ENCODE measurements around the gene PFKFB2. TPM values are rescaled to one million over a fixed set of nuclear protein-coding genes. Genes with fewer than 3 reads are reported as not detected.

The PFKFB2 gene
- total RNA-seq, result 1.1 and 1.2 TPM in 2 replicates

GRCh38 chr1:207052911-207053769 is at the start of gene PFKFB2:
PFKFB2 (plus strand) TSS chr1:207053275; CDS start chr1:207054718, 1,443 bp downstream.

GRCh38 chr1:207032528-207033017 is 20.5 kb upstream of the PFKFB2 start, which contains the start of gene C1orf116:
C1orf116 (minus strand) TSS chr1:207032756; CDS start chr1:207027598, 5,158 bp downstream.

GRCh38 chr1:207051191-207051943 is 1.7 kb upstream of the PFKFB2 start, which contains the start of gene YOD1:
YOD1 (minus strand) TSS chr1:207051208; CDS start chr1:207051030, 178 bp downstream.

GRCh38 chr1:207088701-207089626 is 35.9 kb downstream of the PFKFB2 start, which contains the start of gene C4BPB:
C4BPB (plus strand) TSS chr1:207088860; CDS start chr1:207089532, 672 bp downstream.

GRCh38 chr1:207103892-207104373 is 50.9 kb downstream of the PFKFB2 start, which contains the start of gene C4BPA:
C4BPA (plus strand) TSS chr1:207104233; CDS start chr1:207113026, 8,793 bp downstream.

Other genes starting within 250 kb of the PFKFB2 start
- gene IL20, start 187.7 kb upstream of the PFKFB2 start, total RNA-seq, result not detected in 2 replicates
- gene IL24, start 155.8 kb upstream of the PFKFB2 start, total RNA-seq, result not detected in 2 replicates
- not detected in 2 replicates for gene FCMR, start 131.3 kb upstream of the PFKFB2 start, total RNA-seq
- gene PIGR, start 106.8 kb upstream of the PFKFB2 start, total RNA-seq, result not detected in 2 replicates
- not detected in 2 replicates for gene FCAMR, start 82.8 kb upstream of the PFKFB2 start, total RNA-seq
- gene C1orf116, start 20.5 kb upstream of the PFKFB2 start, total RNA-seq, result not detected in 2 replicates
- gene YOD1, start 2.1 kb upstream of the PFKFB2 start, total RNA-seq, result 5.8 and 6.7 TPM in 2 replicates
- 0.18 and 0.28 TPM in 2 replicates for gene C4BPB, start 35.6 kb downstream of the PFKFB2 start, total RNA-seq
- not detected in 2 replicates for gene C4BPA, start 51.0 kb downstream of the PFKFB2 start, total RNA-seq